Measurements from ENCODE around the gene AVEN.

DNA sequence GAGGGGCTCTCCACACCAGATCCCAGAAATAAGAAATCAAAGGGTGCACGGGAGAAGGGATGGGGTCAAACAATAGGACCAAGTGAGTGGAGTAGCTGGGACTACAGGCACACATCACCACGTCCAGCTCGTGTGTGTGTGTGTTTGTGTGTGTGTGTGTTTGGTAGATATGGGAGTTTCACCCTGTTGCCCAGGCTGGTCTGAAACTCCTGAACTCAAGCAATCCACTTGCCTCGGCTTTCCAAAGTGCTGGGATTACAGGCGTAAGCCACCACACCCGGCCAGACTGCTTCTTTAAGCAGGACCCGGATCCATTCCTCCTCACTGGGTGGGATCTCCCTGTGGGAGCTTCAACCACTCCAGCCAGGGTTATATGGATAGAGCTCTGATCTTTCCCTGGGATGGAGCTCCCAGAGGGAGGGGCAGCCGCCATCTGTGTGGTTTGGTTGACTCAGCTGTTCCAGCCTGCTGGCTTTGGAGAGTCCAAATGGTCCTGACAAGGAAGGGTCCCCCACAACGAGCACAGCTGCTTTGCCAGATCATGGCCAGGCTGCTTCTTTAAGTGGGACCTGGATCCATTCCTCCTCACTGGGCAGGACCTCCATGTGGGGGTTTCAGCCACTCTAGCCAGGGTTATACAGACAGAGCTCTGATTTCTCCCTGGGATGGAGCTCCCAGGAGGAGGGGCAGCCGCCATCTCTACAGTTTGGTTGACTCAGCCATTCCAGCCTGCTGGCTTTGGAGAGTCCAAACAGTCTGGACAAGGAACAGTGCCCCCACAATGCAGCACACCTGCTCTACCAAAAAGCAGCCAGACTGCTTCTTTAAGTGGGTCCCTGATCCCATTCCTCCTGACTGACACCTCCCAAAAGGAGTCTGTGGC, 9.1 kb upstream of the AVEN start:
- TF ChIP-seq, protein P1, sequence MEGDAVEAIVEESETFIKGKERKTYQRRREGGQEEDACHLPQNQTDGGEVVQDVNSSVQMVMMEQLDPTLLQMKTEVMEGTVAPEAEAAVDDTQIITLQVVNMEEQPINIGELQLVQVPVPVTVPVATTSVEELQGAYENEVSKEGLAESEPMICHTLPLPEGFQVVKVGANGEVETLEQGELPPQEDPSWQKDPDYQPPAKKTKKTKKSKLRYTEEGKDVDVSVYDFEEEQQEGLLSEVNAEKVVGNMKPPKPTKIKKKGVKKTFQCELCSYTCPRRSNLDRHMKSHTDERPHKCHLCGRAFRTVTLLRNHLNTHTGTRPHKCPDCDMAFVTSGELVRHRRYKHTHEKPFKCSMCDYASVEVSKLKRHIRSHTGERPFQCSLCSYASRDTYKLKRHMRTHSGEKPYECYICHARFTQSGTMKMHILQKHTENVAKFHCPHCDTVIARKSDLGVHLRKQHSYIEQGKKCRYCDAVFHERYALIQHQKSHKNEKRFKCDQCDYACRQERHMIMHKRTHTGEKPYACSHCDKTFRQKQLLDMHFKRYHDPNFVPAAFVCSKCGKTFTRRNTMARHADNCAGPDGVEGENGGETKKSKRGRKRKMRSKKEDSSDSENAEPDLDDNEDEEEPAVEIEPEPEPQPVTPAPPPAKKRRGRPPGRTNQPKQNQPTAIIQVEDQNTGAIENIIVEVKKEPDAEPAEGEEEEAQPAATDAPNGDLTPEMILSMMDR (IDR thresholded peaks at IDR 0.05; ENCODE audit: low read depth, low read length, poor library complexity, severe bottlenecking), result no peak
- no peak for TF ChIP-seq EZH2phosphoT487 (IDR thresholded peaks at IDR 0.05; ENCODE audit: borderline replicate concordance, low read length)
